PC-9 (cell line): ENCODE data around the gene IYD.

Experiments
- EZH2 ChIP-seq: fragments of 200-600 bp; sonication (generic); IDR thresholded peaks from 2 replicates; pipeline ENCODE4 v1.8.0; 2017; ENCODE audit warnings: antibody characterized with exemption, low read depth
- TF ChIP-seq, protein P1 (sequence below): fragments of 200-600 bp; sonication (generic); conservative IDR thresholded peaks from 2 replicates; pipeline ENCODE4 v1.6.1; 2017; ENCODE audit warnings: mixed run types, antibody characterized with exemption, mild to moderate bottlenecking, moderate library complexity

DNA sequence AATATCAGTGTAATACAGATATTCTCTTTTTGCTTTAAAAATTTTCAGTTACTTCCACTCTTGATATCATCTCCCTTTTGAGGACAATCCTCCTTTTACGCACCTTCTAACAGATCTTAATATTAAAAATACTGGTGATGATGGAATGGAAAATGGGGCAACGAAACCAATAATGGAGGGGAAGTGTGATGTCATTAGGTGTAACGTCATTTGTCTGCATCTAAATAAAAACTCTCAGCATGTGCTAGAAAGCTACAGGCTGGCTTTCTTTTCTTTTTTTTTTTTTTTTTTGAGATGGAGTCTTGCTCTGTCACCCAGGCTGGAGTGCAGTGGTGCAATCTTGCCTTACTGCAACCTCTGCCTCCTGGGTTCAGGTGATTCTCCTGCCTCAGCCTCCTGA, 66.5 kb downstream of the IYD start:
- TF ChIP-seq EZH2: no peak
- TF ChIP-seq, protein P1, sequence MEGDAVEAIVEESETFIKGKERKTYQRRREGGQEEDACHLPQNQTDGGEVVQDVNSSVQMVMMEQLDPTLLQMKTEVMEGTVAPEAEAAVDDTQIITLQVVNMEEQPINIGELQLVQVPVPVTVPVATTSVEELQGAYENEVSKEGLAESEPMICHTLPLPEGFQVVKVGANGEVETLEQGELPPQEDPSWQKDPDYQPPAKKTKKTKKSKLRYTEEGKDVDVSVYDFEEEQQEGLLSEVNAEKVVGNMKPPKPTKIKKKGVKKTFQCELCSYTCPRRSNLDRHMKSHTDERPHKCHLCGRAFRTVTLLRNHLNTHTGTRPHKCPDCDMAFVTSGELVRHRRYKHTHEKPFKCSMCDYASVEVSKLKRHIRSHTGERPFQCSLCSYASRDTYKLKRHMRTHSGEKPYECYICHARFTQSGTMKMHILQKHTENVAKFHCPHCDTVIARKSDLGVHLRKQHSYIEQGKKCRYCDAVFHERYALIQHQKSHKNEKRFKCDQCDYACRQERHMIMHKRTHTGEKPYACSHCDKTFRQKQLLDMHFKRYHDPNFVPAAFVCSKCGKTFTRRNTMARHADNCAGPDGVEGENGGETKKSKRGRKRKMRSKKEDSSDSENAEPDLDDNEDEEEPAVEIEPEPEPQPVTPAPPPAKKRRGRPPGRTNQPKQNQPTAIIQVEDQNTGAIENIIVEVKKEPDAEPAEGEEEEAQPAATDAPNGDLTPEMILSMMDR: no peak
